ENCODE data around the gene TFDP3.

- TF ChIP-seq CTCF (IDR thresholded peaks at IDR 0.05) (no peak), TCF7L2 (IDR thresholded peaks at IDR 0.05; ENCODE audit: low read depth, low read length) (no peak), SIN3A (IDR thresholded peaks at IDR 0.05; ENCODE audit: borderline replicate concordance, insufficient read depth, low read depth, low read length) (no peak)
Observed at GRCh38 chrX:133179500-133179899, 38.7 kb downstream of the TFDP3 start.

Measured in Panc1 (cell line).